C4-2B (cell line): ENCODE results near the gene ADAMTS13.

ENCODE experiments used
- ZFX ChIP-seq: fragments of 450-650 bp; IDR thresholded peaks from 2 replicates; pipeline ENCODE4 v1.6.1; 2017
- TF ChIP-seq, protein P1 (sequence below): fragments of 450-650 bp; conservative IDR thresholded peaks from 2 replicates; pipeline ENCODE4 v1.5.1; 2017; ENCODE audit warnings: mild to moderate bottlenecking

DNA sequence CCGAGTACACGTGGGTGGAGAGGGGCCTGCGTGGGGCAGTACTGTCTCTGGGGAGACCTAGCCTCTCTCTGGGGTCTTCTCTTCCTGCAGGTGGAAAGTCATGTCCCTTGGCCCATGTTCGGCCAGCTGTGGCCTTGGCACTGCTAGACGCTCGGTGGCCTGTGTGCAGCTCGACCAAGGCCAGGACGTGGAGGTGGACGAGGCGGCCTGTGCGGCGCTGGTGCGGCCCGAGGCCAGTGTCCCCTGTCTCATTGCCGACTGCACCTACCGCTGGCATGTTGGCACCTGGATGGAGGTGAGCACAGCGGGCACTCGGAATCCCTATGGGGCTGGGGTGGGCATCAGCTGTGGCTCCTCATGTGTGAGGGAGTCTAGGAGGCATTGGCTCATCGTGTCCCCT is 32.2 kb downstream of the ADAMTS13 start:
- TF ChIP-seq, protein P1, sequence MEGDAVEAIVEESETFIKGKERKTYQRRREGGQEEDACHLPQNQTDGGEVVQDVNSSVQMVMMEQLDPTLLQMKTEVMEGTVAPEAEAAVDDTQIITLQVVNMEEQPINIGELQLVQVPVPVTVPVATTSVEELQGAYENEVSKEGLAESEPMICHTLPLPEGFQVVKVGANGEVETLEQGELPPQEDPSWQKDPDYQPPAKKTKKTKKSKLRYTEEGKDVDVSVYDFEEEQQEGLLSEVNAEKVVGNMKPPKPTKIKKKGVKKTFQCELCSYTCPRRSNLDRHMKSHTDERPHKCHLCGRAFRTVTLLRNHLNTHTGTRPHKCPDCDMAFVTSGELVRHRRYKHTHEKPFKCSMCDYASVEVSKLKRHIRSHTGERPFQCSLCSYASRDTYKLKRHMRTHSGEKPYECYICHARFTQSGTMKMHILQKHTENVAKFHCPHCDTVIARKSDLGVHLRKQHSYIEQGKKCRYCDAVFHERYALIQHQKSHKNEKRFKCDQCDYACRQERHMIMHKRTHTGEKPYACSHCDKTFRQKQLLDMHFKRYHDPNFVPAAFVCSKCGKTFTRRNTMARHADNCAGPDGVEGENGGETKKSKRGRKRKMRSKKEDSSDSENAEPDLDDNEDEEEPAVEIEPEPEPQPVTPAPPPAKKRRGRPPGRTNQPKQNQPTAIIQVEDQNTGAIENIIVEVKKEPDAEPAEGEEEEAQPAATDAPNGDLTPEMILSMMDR: no peak
- no peak for TF ChIP-seq ZFX
